ENCODE measurements around the gene CYTH4. TPM values are rescaled to one million over a fixed set of nuclear protein-coding genes. Genes with fewer than 3 reads are reported as not detected.

The CYTH4 gene
- total RNA-seq, 1 experiment from 2014 or later = 3.8 TPM

GRCh38 chr22:37316405-37316804 lies 34.1 kb downstream of the CYTH4 start:
- Histone ChIP-seq H4K20me1 (ENCODE audit: insufficient read depth) (no peaks in the 10 kb centered on the region), H3K9me2 (ENCODE audit: insufficient read depth) (no peaks in the 10 kb centered on the region), H3K36me3 (ENCODE audit: control insufficient read depth in 1 of 2, insufficient read depth in 2 of 2, low read length in 2 of 2) (no peaks in the 10 kb centered on the region; a peak in 1 of 4 replicates), H3K27me3 (ENCODE audit: insufficient read depth, low read length) (no peaks in the 10 kb centered on the region), H3K27ac (ENCODE audit: low read depth, low read length) (peak overlapping the region; percentile 100), H3K9me3 (ENCODE audit: control insufficient read depth in 1 of 2, insufficient read depth in 1 of 2, low read depth in 1 of 2, low read length in 2 of 2) (no peaks in the 10 kb centered on the region), H2AFZ (ENCODE audit: low read depth, low read length, poor library complexity, severe bottlenecking) (no peak overlapping the region), H3K4me1 (ENCODE audit: control insufficient read depth in 1 of 2, insufficient read depth in 2 of 2, low read length in 2 of 2) (peaks cover 55 to 76% of the 10 kb centered on the region in 2 experiments), H3K79me2 (ENCODE audit: insufficient read depth, low read length) (peaks cover 29% of the 10 kb centered on the region; the same call in 1 of the 2 replicates), H3K9ac (ENCODE audit: low read length) (peak overlapping the region; percentile 49), H3K4me2 (ENCODE audit: low read length) (peak overlapping the region; percentile 66), H3K4me3 (replicated peaks in 1 of 2; ENCODE audit: low read depth in 1 of 2, low read length in 2 of 2) (no peak overlapping the region)
- CTCF ChIA-PET = interaction anchor here (0.5 to 4.2 kb wide), 23 partner anchors 10 to 276 kb away, joined by 3 to 147 read pairs (median 6); partner anchors contain the start of gene ELFN2
- POLR2A ChIA-PET = interaction anchor here (0.5 to 5.0 kb wide), 6 partner anchors 8 to 251 kb away, joined by 3 to 152 read pairs (median 3); no protein-coding TSS in a partner anchor
- peak; percentile 35 for ATAC-seq
- RAD21 ChIA-PET (ENCODE audit: low non-redundant PET in 1 of 2, low total read pairs in 2 of 2, uncharacterized antibody in 2 of 2, unreplicated experiment in 2 of 2) = interaction anchor here (0.6 to 4.3 kb wide), 18 partner anchors 10 to 292 kb away, joined by 3 to 63 read pairs (median 4); partner anchors contain the start of gene GGA1 (in 1 of the 2)
- DNase-seq (ENCODE audit: low read depth, low spot score) = no peak
- intact Hi-C loops (cut with micrococcal nuclease) = loop anchor here (1.0 to 2.0 kb wide), 2 partner anchors 12 to 250 kb away; no protein-coding TSS in a partner anchor
- TF ChIP-seq EGR1 (IDR thresholded peaks at IDR 0.05; ENCODE audit: low read depth) (no peak), EZH2 (IDR thresholded peaks at IDR 0.05) (no peak), POLR2A (IDR thresholded peaks at IDR 0.05; ENCODE audit: borderline replicate concordance, extremely low read depth, insufficient read depth, insufficient read length) (no peak), SIN3A (IDR thresholded peaks at IDR 0.05; ENCODE audit: low read depth) (no peak), ZBTB33 (IDR thresholded peaks at IDR 0.05; ENCODE audit: extremely low read depth, insufficient replicate concordance, low read length) (no peak), ZFX (IDR thresholded peaks at IDR 0.05) (no peak), JUND (IDR thresholded peaks at IDR 0.05) (no peak), CEBPB (IDR thresholded peaks at IDR 0.05; ENCODE audit: low read depth) (no peak), MAX (IDR thresholded peaks at IDR 0.05) (no peak)
- TF ChIP-seq, protein P1, sequence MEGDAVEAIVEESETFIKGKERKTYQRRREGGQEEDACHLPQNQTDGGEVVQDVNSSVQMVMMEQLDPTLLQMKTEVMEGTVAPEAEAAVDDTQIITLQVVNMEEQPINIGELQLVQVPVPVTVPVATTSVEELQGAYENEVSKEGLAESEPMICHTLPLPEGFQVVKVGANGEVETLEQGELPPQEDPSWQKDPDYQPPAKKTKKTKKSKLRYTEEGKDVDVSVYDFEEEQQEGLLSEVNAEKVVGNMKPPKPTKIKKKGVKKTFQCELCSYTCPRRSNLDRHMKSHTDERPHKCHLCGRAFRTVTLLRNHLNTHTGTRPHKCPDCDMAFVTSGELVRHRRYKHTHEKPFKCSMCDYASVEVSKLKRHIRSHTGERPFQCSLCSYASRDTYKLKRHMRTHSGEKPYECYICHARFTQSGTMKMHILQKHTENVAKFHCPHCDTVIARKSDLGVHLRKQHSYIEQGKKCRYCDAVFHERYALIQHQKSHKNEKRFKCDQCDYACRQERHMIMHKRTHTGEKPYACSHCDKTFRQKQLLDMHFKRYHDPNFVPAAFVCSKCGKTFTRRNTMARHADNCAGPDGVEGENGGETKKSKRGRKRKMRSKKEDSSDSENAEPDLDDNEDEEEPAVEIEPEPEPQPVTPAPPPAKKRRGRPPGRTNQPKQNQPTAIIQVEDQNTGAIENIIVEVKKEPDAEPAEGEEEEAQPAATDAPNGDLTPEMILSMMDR (IDR thresholded peaks at IDR 0.05 in 2 of 3, conservative IDR thresholded peaks at IDR 0.05 in 1 of 3; ENCODE audit: borderline replicate concordance in 1 of 3, insufficient read depth in 1 of 3, low read depth in 2 of 3, low read length in 2 of 3) = no peak
- TSS peak; percentile 65 for BruUV-seq (replicated peaks)

All from HCT116 (cell line).